Measurements from ENCODE around the gene CNN1.
A peak's percentile ranks its signal among the peaks of the same experiment; 100 is the strongest.

CNN1 gene

GRCh38 chr19:11581740-11582139, 43.1 kb downstream of the CNN1 start:
- no peak for TF ChIP-seq CTCF (IDR thresholded peaks at IDR 0.05; ENCODE audit: extremely low read depth, missing control alignments)
- peak; percentile 85 for DNase-seq (ENCODE audit: low spot score)

DNA sequence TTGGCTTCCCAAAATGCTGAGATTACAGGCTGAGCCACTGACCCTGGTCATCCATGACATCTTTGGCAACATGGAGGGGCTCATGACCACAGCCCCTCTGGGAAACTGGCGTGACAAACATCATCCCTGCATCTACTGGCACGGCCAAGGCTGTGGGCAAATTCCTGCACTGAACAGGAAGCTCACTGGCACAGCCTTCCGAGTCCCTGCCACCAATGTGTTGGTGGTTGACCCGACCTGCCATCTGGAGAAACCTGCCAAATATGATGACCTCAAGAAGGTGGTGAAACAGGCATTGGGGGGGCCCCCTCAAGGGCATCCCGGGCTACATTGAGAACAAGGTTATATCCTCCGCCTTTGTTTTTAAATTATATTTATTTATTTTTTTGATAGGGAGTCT, 47.7 kb downstream of the CNN1 start:
- no peak for DNase-seq (ENCODE audit: low spot score)
- no peak for TF ChIP-seq CTCF (IDR thresholded peaks at IDR 0.05; ENCODE audit: extremely low read depth, missing control alignments)

DNA sequence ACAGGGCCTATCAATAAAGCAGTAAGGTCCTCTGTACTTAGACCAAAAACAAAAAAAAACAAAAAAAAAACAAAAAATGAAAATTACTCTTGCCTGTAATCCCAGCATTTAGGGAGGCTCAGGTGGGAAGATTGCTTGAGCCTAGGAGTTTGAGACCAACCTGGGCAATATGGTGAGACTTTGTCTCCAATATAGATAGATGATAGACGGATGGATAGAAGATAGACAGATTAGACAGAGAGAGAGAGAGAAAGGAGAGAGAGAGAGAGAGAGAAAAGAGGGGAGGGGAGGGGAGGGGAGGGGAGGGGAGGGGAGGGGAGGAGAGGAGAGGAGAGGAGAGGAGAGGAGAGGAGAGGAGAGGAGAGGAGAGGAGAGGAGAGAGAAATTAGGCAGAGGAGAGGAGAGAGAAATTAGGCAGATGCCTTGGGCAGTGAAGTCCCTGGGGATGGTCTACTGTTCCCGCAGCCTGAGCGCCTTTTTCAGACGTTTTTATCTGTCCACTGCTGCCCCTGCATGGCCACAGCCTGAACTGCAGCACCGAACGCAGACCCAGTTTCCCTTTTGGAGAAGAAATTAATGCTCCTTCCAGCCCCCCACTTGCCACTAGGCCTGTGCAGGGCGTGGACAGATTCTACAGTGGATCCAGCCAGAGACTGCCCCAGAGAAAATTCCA, 48.8 kb downstream of the CNN1 start:
- peak; percentile 79 for DNase-seq (ENCODE audit: low spot score)
- peak; percentile 99 for TF ChIP-seq CTCF (IDR thresholded peaks at IDR 0.05; ENCODE audit: extremely low read depth, missing control alignments)

DNA sequence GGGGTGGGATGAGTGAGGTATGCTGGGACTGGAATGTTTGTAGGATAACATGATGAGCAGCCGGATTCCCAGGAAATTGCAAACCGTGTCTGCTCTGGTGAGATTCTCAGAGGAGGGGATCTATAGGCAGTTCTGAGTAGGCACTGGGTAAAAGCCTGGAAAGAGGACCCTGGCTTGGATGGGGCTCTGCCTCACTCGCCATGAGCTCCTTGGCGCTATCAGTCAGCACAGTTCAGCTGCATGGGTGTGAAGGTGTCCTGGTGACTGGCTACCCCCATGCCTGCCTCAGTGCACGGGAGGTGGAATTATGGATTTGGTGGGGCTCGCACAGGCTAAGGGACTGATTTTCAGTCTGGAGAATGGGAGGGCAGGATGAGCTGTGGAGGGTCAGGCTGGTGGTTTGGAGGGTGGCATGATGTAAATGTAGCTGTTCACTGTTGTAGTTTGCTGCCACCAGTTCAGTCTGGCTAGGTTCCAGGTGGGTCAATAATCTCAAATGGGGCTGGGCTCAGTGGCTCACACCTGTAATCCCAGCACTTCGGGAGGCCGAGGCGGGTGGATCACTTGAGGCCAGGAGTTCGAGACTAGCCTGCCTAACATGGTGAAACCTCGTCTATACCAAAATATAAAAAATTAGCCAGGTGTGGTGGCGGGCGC, 49.5 kb downstream of the CNN1 start:
- no peak for DNase-seq (ENCODE audit: low spot score)

GRCh38 chr19:11594084-11594483, 55.4 kb downstream of the CNN1 start:
- no peak for DNase-seq (ENCODE audit: low spot score)
- TF ChIP-seq CTCF (IDR thresholded peaks at IDR 0.05; ENCODE audit: extremely low read depth, missing control alignments), result no peak

More for the DNA sequence above, 49.5 kb downstream of the CNN1 start:
- TF ChIP-seq CTCF (IDR thresholded peaks at IDR 0.05; ENCODE audit: extremely low read depth, missing control alignments), result no peak

DNA sequence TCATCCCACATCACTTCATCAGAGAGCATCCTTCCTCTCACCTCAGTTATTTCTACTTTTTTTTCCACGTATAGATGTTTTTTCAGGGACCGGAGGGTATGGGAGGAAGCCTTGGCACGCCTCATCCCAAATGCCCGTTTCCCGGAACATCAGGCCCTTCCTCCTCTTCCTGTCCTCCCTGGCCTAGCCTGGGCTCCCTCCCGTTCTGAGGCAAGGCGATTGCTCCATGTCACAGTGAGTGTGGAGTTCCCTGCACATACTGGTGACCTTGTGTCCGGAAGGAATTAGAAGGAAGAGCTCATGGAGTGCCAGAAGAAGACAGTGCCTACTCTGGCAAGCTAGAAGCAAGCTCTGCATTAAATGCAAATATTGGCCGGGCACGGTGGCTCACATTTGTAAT, 57.5 kb downstream of the CNN1 start:
- DNase-seq (ENCODE audit: low spot score), result no peak
- no peak for TF ChIP-seq CTCF (IDR thresholded peaks at IDR 0.05; ENCODE audit: extremely low read depth, missing control alignments)

DNA sequence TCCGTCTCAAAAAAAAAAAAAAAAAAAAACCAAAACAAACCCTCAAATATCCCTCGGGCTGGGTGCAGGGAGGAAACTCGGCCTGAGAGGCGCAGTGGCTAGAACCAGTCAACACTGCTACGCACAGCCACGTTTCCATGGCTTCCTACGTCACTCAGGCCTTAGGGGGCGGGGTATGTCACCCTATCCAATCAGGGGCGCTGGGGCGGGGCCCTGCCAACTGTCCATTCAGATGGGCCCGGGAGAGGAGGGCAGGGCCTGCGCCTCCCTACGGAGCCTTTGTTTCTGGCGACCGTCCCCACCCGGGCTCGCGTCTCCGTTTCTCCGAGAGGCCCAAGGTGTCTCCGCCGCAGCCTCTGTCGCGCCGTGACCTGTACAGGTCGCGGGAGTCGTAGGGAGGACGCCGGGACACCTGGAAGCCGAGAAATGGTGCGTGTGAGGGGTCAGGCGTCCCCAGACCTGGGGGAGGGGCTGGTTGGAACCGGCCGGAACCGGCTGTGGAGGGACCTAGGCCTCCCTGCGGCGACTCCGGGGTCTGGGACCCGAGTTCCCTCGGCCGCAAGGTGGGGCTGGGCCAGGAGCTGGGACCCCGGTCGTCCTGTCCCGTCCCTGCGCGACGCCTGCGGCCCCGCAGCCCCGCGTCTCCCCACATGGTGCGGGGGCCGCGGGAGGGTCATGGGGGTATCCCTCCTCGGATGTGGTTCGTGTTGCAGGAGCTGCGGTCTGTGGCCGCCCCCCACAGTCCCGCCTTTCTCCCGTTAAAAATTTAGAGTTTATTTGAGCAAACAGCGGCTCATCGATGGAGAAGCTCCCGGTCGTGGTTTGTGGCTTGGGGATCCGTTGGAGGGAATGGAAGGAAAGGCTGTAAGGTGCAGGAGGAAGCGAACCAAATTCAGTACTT, 58.8 kb downstream of the CNN1 start, which contains the start of gene ZNF627:
ZNF627 (plus strand) TSS at position 282 of the 901 bp plus-strand sequence; CDS start at position 427, 145 bp downstream.
- DNase-seq (ENCODE audit: low spot score), result peak; percentile 97
- no peak for TF ChIP-seq CTCF (IDR thresholded peaks at IDR 0.05; ENCODE audit: extremely low read depth, missing control alignments)
